ENCODE results near the gene GDF7. TPM values are rescaled to one million over a fixed set of nuclear protein-coding genes. Genes with fewer than 3 reads are reported as not detected.

GDF7 gene
- total and polyA plus RNA-seq, 4 donors, result 0.74 to 1.7 (median 1.2) TPM

GRCh38 chr2:20691076-20691734 lies 24.3 kb downstream of the GDF7 start:
- no peak overlapping the region for H3K27ac ChIP-seq (ENCODE audit: low read depth, low read length)
- no peaks in the 10 kb centered on the region for H3K27me3 ChIP-seq (ENCODE audit: control insufficient read depth, insufficient read depth, low read length)
- 91% methylated on average over 2 of the region's 6 CpGs for WGBS (ENCODE audit: insufficient coverage)
- H3K9me3 ChIP-seq (ENCODE audit: control insufficient read depth, insufficient read depth, low read length), result no peaks in the 10 kb centered on the region
- H3K4me1 ChIP-seq (ENCODE audit: control insufficient read depth, insufficient read depth, low read length), result no peaks in the 10 kb centered on the region
- no peak overlapping the region for H3K4me3 ChIP-seq (ENCODE audit: low read depth, low read length)
- no peak for DNase-seq (ENCODE audit: low read depth in 4 of 6, low spot score in 6 of 6)
- H3K36me3 ChIP-seq (ENCODE audit: control insufficient read depth, insufficient read depth, low read length), result peaks cover 4% of the 10 kb centered on the region

GRCh38 chr2:20692081-20692480 lies 25.1 kb downstream of the GDF7 start:
- WGBS (ENCODE audit: insufficient coverage), result no CpG with 5 or more reads among the region's 2 CpGs

GRCh38 chr2:20693317-20693716 lies 26.4 kb downstream of the GDF7 start:
- 90% methylated on average over 1 of the region's 3 CpGs for WGBS (ENCODE audit: insufficient coverage)
- peaks cover 5% of the 10 kb centered on the region for H3K36me3 ChIP-seq (ENCODE audit: control insufficient read depth, insufficient read depth, low read length)
- DNase-seq (ENCODE audit: low read depth in 4 of 6, low spot score in 6 of 6), result no peak

More at GRCh38 chr2:20692081-20692480, 25.1 kb downstream of the GDF7 start:
- H3K36me3 ChIP-seq (ENCODE audit: control insufficient read depth, insufficient read depth, low read length), result peaks cover 5% of the 10 kb centered on the region
- H3K4me3 ChIP-seq (ENCODE audit: low read depth, low read length), result no peak overlapping the region
- H3K27me3 ChIP-seq (ENCODE audit: control insufficient read depth, insufficient read depth, low read length), result no peaks in the 10 kb centered on the region
- no peaks in the 10 kb centered on the region for H3K4me1 ChIP-seq (ENCODE audit: control insufficient read depth, insufficient read depth, low read length)
- H3K27ac ChIP-seq (ENCODE audit: low read depth, low read length), result no peak overlapping the region
- H3K9me3 ChIP-seq (ENCODE audit: control insufficient read depth, insufficient read depth, low read length), result no peaks in the 10 kb centered on the region
- DNase-seq (ENCODE audit: low read depth in 4 of 6, low spot score in 6 of 6), result no peak

GRCh38 chr2:20696366-20696765 lies 29.4 kb downstream of the GDF7 start:
- Histone ChIP-seq H3K9me3 (ENCODE audit: control insufficient read depth, insufficient read depth, low read length) (no peaks in the 10 kb centered on the region), H3K4me1 (ENCODE audit: control insufficient read depth, insufficient read depth, low read length) (no peaks in the 10 kb centered on the region), H3K27ac (ENCODE audit: low read depth, low read length) (no peak overlapping the region), H3K4me3 (ENCODE audit: low read depth, low read length) (no peak overlapping the region), H3K27me3 (ENCODE audit: control insufficient read depth, insufficient read depth, low read length) (no peaks in the 10 kb centered on the region), H3K36me3 (ENCODE audit: control insufficient read depth, insufficient read depth, low read length) (peaks cover 5% of the 10 kb centered on the region)
- WGBS (ENCODE audit: insufficient coverage), result 82% methylated on average over 2 of the region's 2 CpGs
- no peak for DNase-seq (ENCODE audit: low read depth in 4 of 6, low spot score in 6 of 6)

More at GRCh38 chr2:20693317-20693716, 26.4 kb downstream of the GDF7 start:
- H3K27me3 ChIP-seq (ENCODE audit: control insufficient read depth, insufficient read depth, low read length), result no peaks in the 10 kb centered on the region
- H3K9me3 ChIP-seq (ENCODE audit: control insufficient read depth, insufficient read depth, low read length), result no peaks in the 10 kb centered on the region
- no peaks in the 10 kb centered on the region for H3K4me1 ChIP-seq (ENCODE audit: control insufficient read depth, insufficient read depth, low read length)
- no peak overlapping the region for H3K27ac ChIP-seq (ENCODE audit: low read depth, low read length)
- no peak overlapping the region for H3K4me3 ChIP-seq (ENCODE audit: low read depth, low read length)

GRCh38 chr2:20697322-20697934 lies 30.5 kb downstream of the GDF7 start:
- Histone ChIP-seq H3K4me3 (ENCODE audit: low read depth, low read length) (no peak overlapping the region), H3K27me3 (ENCODE audit: control insufficient read depth, insufficient read depth, low read length) (no peaks in the 10 kb centered on the region), H3K4me1 (ENCODE audit: control insufficient read depth, insufficient read depth, low read length) (no peaks in the 10 kb centered on the region), H3K27ac (ENCODE audit: low read depth, low read length) (no peak overlapping the region), H3K36me3 (ENCODE audit: control insufficient read depth, insufficient read depth, low read length) (peaks cover 5% of the 10 kb centered on the region), H3K9me3 (ENCODE audit: control insufficient read depth, insufficient read depth, low read length) (no peaks in the 10 kb centered on the region)
- no peak for DNase-seq (ENCODE audit: low read depth in 4 of 6, low spot score in 6 of 6)
- WGBS (ENCODE audit: insufficient coverage), result no CpG with 5 or more reads among the region's 2 CpGs

- DNase-seq (ENCODE audit: low read depth in 4 of 6, low spot score in 6 of 6), result no peak
- Histone ChIP-seq H3K4me1 (ENCODE audit: control insufficient read depth, insufficient read depth, low read length) (no peaks in the 10 kb centered on the region), H3K36me3 (ENCODE audit: control insufficient read depth, insufficient read depth, low read length) (peaks cover 5% of the 10 kb centered on the region), H3K9me3 (ENCODE audit: control insufficient read depth, insufficient read depth, low read length) (no peaks in the 10 kb centered on the region), H3K4me3 (ENCODE audit: low read depth, low read length) (no peak overlapping the region), H3K27me3 (ENCODE audit: control insufficient read depth, insufficient read depth, low read length) (no peaks in the 10 kb centered on the region), H3K27ac (ENCODE audit: low read depth, low read length) (no peak overlapping the region)
- 91% methylated on average over 4 of the region's 4 CpGs for WGBS (ENCODE audit: insufficient coverage)
Observed at GRCh38 chr2:20698916-20699613, 32.1 kb downstream of the GDF7 start.

- Histone ChIP-seq H3K27me3 (ENCODE audit: control insufficient read depth, insufficient read depth, low read length) (no peaks in the 10 kb centered on the region), H3K4me3 (ENCODE audit: low read depth, low read length) (no peak overlapping the region), H3K9me3 (ENCODE audit: control insufficient read depth, insufficient read depth, low read length) (no peaks in the 10 kb centered on the region), H3K36me3 (ENCODE audit: control insufficient read depth, insufficient read depth, low read length) (no peaks in the 10 kb centered on the region), H3K4me1 (ENCODE audit: control insufficient read depth, insufficient read depth, low read length) (no peaks in the 10 kb centered on the region), H3K27ac (ENCODE audit: low read depth, low read length) (no peak overlapping the region)
- 97% methylated on average over 4 of the region's 5 CpGs for WGBS (ENCODE audit: insufficient coverage)
- no peak for DNase-seq (ENCODE audit: low read depth in 4 of 6, low spot score in 6 of 6)
Observed at GRCh38 chr2:20702563-20702962, 35.6 kb downstream of the GDF7 start.

- Histone ChIP-seq H3K4me3 (ENCODE audit: low read depth, low read length) (no peak overlapping the region), H3K4me1 (ENCODE audit: control insufficient read depth, insufficient read depth, low read length) (no peaks in the 10 kb centered on the region), H3K27me3 (ENCODE audit: control insufficient read depth, insufficient read depth, low read length) (no peaks in the 10 kb centered on the region), H3K9me3 (ENCODE audit: control insufficient read depth, insufficient read depth, low read length) (no peaks in the 10 kb centered on the region), H3K36me3 (ENCODE audit: control insufficient read depth, insufficient read depth, low read length) (no peaks in the 10 kb centered on the region), H3K27ac (ENCODE audit: low read depth, low read length) (no peak overlapping the region)
- no peak for DNase-seq (ENCODE audit: low read depth in 4 of 6, low spot score in 6 of 6)
- 100% methylated on average over 1 of the region's 1 CpG for WGBS (ENCODE audit: insufficient coverage)
Observed at GRCh38 chr2:20704886-20705285, 37.9 kb downstream of the GDF7 start.

- no CpG with 5 or more reads among the region's 2 CpGs for WGBS (ENCODE audit: insufficient coverage)
- Histone ChIP-seq H3K4me3 (ENCODE audit: low read depth, low read length) (no peak overlapping the region), H3K27ac (ENCODE audit: low read depth, low read length) (no peak overlapping the region), H3K27me3 (ENCODE audit: control insufficient read depth, insufficient read depth, low read length) (no peaks in the 10 kb centered on the region), H3K9me3 (ENCODE audit: control insufficient read depth, insufficient read depth, low read length) (no peaks in the 10 kb centered on the region), H3K36me3 (ENCODE audit: control insufficient read depth, insufficient read depth, low read length) (no peaks in the 10 kb centered on the region), H3K4me1 (ENCODE audit: control insufficient read depth, insufficient read depth, low read length) (no peaks in the 10 kb centered on the region)
- no peak for DNase-seq (ENCODE audit: low read depth in 4 of 6, low spot score in 6 of 6)
Observed at GRCh38 chr2:20706217-20706616, 39.3 kb downstream of the GDF7 start.
